ENCODE measurements around the gene SLC35B4.

The SLC35B4 gene

GRCh38 chr7:134347567-134347966 lies 30.8 kb upstream of the SLC35B4 start:
- DNase-seq (ENCODE audit: low read depth in 2 of 2) = no peak
- H3K4me3 ChIP-seq (replicated peaks in 1 of 2; ENCODE audit: low read depth in 2 of 2, low read length in 2 of 2) = no peak overlapping the region
- TF ChIP-seq CTCF (IDR thresholded peaks at IDR 0.05; ENCODE audit: low read depth, low read length) = no peak

- H3K4me3 ChIP-seq (replicated peaks in 1 of 2; ENCODE audit: low read depth in 2 of 2, low read length in 2 of 2) = no peak overlapping the region
- no peak for DNase-seq (ENCODE audit: low read depth in 2 of 2)
- TF ChIP-seq CTCF (IDR thresholded peaks at IDR 0.05; ENCODE audit: low read depth, low read length) = no peak
These were observed 27.1 kb upstream of the SLC35B4 start for GRCh38 chr7:134343796-134344195.

GRCh38 chr7:134343136-134343535 lies 26.4 kb upstream of the SLC35B4 start:
- no peak for DNase-seq (ENCODE audit: low read depth in 2 of 2)
- no peak for TF ChIP-seq CTCF (IDR thresholded peaks at IDR 0.05; ENCODE audit: low read depth, low read length)
- no peak overlapping the region for H3K4me3 ChIP-seq (replicated peaks in 1 of 2; ENCODE audit: low read depth in 2 of 2, low read length in 2 of 2)

GRCh38 chr7:134339475-134339874 lies 22.7 kb upstream of the SLC35B4 start:
- no peak for TF ChIP-seq CTCF (IDR thresholded peaks at IDR 0.05; ENCODE audit: low read depth, low read length)
- H3K4me3 ChIP-seq (replicated peaks in 1 of 2; ENCODE audit: low read depth in 2 of 2, low read length in 2 of 2) = no peak overlapping the region
- no peak for DNase-seq (ENCODE audit: low read depth in 2 of 2)

- TF ChIP-seq CTCF (IDR thresholded peaks at IDR 0.05; ENCODE audit: low read depth, low read length) = no peak
- H3K4me3 ChIP-seq (replicated peaks in 1 of 2; ENCODE audit: low read depth in 2 of 2, low read length in 2 of 2) = no peak overlapping the region
- no peak for DNase-seq (ENCODE audit: low read depth in 2 of 2)
These were observed 21.2 kb upstream of the SLC35B4 start for GRCh38 chr7:134337980-134338379.

GRCh38 chr7:134334408-134334807 lies 17.7 kb upstream of the SLC35B4 start:
- DNase-seq (ENCODE audit: low read depth in 2 of 2) = no peak
- no peak overlapping the region for H3K4me3 ChIP-seq (replicated peaks in 1 of 2; ENCODE audit: low read depth in 2 of 2, low read length in 2 of 2)
- TF ChIP-seq CTCF (IDR thresholded peaks at IDR 0.05; ENCODE audit: low read depth, low read length) = no peak

GRCh38 chr7:134333943-134334342 lies 17.2 kb upstream of the SLC35B4 start:
- no peak overlapping the region for H3K4me3 ChIP-seq (replicated peaks in 1 of 2; ENCODE audit: low read depth in 2 of 2, low read length in 2 of 2)
- no peak for DNase-seq (ENCODE audit: low read depth in 2 of 2)
- TF ChIP-seq CTCF (IDR thresholded peaks at IDR 0.05; ENCODE audit: low read depth, low read length) = no peak
